HCT116 (cell line): Measurements from ENCODE around the gene KAT14. TPM values are rescaled to one million over a fixed set of nuclear protein-coding genes. Genes with fewer than 3 reads are reported as not detected.

Source experiments
- ATAC-seq: fragments of 200-7000 bp; cut with Tn5 transposase; 2 replicates; pipeline ENCODE4 v1.9.1; 2020; ENCODE audit warnings: mild to moderate bottlenecking, moderate library complexity
- BruUV-seq: library from RNA; stranded (reverse); fragments of 400-500 nt; replicated peaks from 2 replicates; lab custom pipeline; 2021; lab: Mats Ljungman, UMichigan
- CTCF ChIA-PET: fragments of 300-600 bp; sonication (Branson Sonifier 250); formaldehyde crosslinking; loops from one replicate; lab custom pipeline; 2021; ENCODE audit warnings: antibody characterized with exemption; lab: Charles Lee
- POLR2A ChIA-PET: fragments of 300-600, 350-600 bp; sonication (Branson Sonifier 250); formaldehyde crosslinking; loops from one replicate; lab custom pipeline; 2021; ENCODE audit warnings: antibody characterized with exemption; lab: Charles Lee
- RAD21 ChIA-PET, 2 experiments: fragments of 300-600 bp; sonication (Branson Sonifier 250); formaldehyde crosslinking; loops; one replicate each; lab custom pipeline; 2023; ENCODE audit warnings: low total read pairs in 2 of 2; ENCODE audit not compliant: uncharacterized antibody in 2 of 2, unreplicated experiment in 2 of 2, low non-redundant PET in 1 of 2; lab: Charles Lee
- DNase-seq: peaks from one replicate; pipeline ENCODE4 v3.0.0-alpha.2; 2010; ENCODE audit warnings: low read depth, low spot score
- H2AFZ ChIP-seq: fragments of 200-600 bp; shearing (Covaris generic), sonication (generic); 2 replicates; pipeline ENCODE4 v1.6.1; 2017; ENCODE audit warnings: low read depth, mixed run types, mixed read lengths, antibody characterized with exemption, low read length; ENCODE audit not compliant: poor library complexity, severe bottlenecking
- H3K27ac ChIP-seq: 2 replicates; pipeline ENCODE4 v1.5.1; 2012; ENCODE audit warnings: low read depth, low read length
- H3K27me3 ChIP-seq: fragments of 200-600 bp; sonication (generic); 2 replicates; pipeline ENCODE4 v1.6.1; 2016; ENCODE audit warnings: mixed run types, low read length, mixed read lengths; ENCODE audit not compliant: insufficient read depth
- H3K36me3 ChIP-seq, 2 experiments: fragments of 200-500 bp in 1 of 2; fragments of 200-600 bp in 1 of 2; sonication (Bioruptor generic) in 1 of 2; sonication (generic) in 1 of 2; 2 replicates each; pipeline versions ENCODE4 v1.5.1 to v1.6.1; 2014 to 2016; ENCODE audit warnings: low read length in 2 of 2, inconsistent platforms in 1 of 2, mixed read lengths in 1 of 2, mixed run types in 1 of 2; ENCODE audit not compliant: insufficient read depth in 2 of 2, control insufficient read depth in 1 of 2
- H3K4me1 ChIP-seq, 2 experiments: fragments of 200-600 bp in 1 of 2; sonication (generic) in 1 of 2; 2 replicates each; pipeline versions ENCODE4 v1.5.1 to v1.6.1; 2012 to 2017; ENCODE audit warnings: low read length in 2 of 2, inconsistent platforms in 1 of 2, mild to moderate bottlenecking in 1 of 2, mixed read lengths in 1 of 2, mixed run types in 1 of 2, moderate library complexity in 1 of 2; ENCODE audit not compliant: insufficient read depth in 2 of 2, control insufficient read depth in 1 of 2
- H3K4me2 ChIP-seq: fragments of 200-600 bp; sonication (generic); 2 replicates; pipeline ENCODE4 v1.6.1; 2017; ENCODE audit warnings: mixed run types, low read length, mixed read lengths
- H3K4me3 ChIP-seq, 2 experiments: fragments of 200-600 bp in 1 of 2; sonication (generic) in 1 of 2; replicated peaks in 1 of 2; 2 replicates each; pipeline ENCODE4 v1.5.1; 2011 to 2016; ENCODE audit warnings: low read length in 2 of 2, control low read depth in 1 of 2, low read depth in 1 of 2, mild to moderate bottlenecking in 1 of 2, mixed read lengths in 1 of 2, mixed run types in 1 of 2
- H3K79me2 ChIP-seq: fragments of 200-600 bp; sonication (generic); 2 replicates; pipeline ENCODE4 v1.6.1; 2017; ENCODE audit warnings: mild to moderate bottlenecking, mixed run types, low read length, moderate library complexity, mixed read lengths; ENCODE audit not compliant: insufficient read depth
- H3K9ac ChIP-seq: fragments of 200-600 bp; sonication (generic); 2 replicates; pipeline ENCODE4 v1.6.1; 2016; ENCODE audit warnings: low read length, mixed read lengths
- H3K9me2 ChIP-seq: fragments of 200-600 bp; sonication (generic), shearing (Covaris generic); 2 replicates; pipeline ENCODE4 v1.6.1; 2017; ENCODE audit warnings: mixed run types, mild to moderate bottlenecking, moderate library complexity; ENCODE audit not compliant: insufficient read depth
- H3K9me3 ChIP-seq, 2 experiments: fragments of 200-500 bp in 1 of 2; fragments of 200-600 bp in 1 of 2; sonication (Bioruptor generic) in 1 of 2; sonication (generic) in 1 of 2; 2 replicates each; pipeline ENCODE4 v1.6.1; 2014 to 2017; ENCODE audit warnings: low read length in 2 of 2, mixed read lengths in 2 of 2, inconsistent platforms in 1 of 2, low read depth in 1 of 2, mild to moderate bottlenecking in 1 of 2, mixed run types in 1 of 2, moderate library complexity in 1 of 2; ENCODE audit not compliant: control insufficient read depth in 1 of 2, insufficient read depth in 1 of 2
- H4K20me1 ChIP-seq: fragments of 200-600 bp; sonication (generic), shearing (Covaris generic); 2 replicates; pipeline ENCODE4 v1.6.1; 2017; ENCODE audit warnings: mixed run types, mild to moderate bottlenecking, moderate library complexity; ENCODE audit not compliant: insufficient read depth
- ATF3 ChIP-seq: IDR thresholded peaks from 2 replicates; pipeline ENCODE4 v1.6.1; 2012
- EGR1 ChIP-seq: IDR thresholded peaks from 2 replicates; pipeline ENCODE4 v1.6.1; 2012; ENCODE audit warnings: low read depth
- EZH2phosphoT487 ChIP-seq: fragments of 200-600 bp; IDR thresholded peaks from 2 replicates; pipeline ENCODE4 v1.6.1; 2018; ENCODE audit warnings: antibody characterized with exemption, borderline replicate concordance
- FOSL1 ChIP-seq: IDR thresholded peaks from 2 replicates; pipeline ENCODE4 v1.6.1; 2012; ENCODE audit warnings: low read depth
- MAX ChIP-seq: IDR thresholded peaks from 2 replicates; pipeline ENCODE4 v1.6.1; 2012
- SIN3A ChIP-seq: IDR thresholded peaks from 2 replicates; pipeline ENCODE4 v1.6.1; 2012; ENCODE audit warnings: low read depth
- SRF ChIP-seq: IDR thresholded peaks from 2 replicates; pipeline ENCODE4 v1.6.1; 2012; ENCODE audit warnings: low read depth
- YY1 ChIP-seq: IDR thresholded peaks from 2 replicates; pipeline ENCODE4 v1.6.1; 2011; ENCODE audit warnings: low read length, low read depth, moderate library complexity, mild to moderate bottlenecking; ENCODE audit not compliant: insufficient replicate concordance; ENCODE audit errors: extremely low read depth
- ZFX ChIP-seq: fragments of 450-650 bp; IDR thresholded peaks from 2 replicates; pipeline ENCODE4 v1.6.1; 2017
- ZNF274 ChIP-seq: fragments of 200-500 bp; sonication (Bioruptor generic); IDR thresholded peaks from 2 replicates; pipeline ENCODE4 v1.6.1; 2014; ENCODE audit warnings: mild to moderate bottlenecking, low read depth, low read length, inconsistent platforms
- intact Hi-C: fragments of 100-400 bp; cut with micrococcal nuclease; formaldehyde crosslinking; loops from 2 replicates; pipeline ENCODE4 v1.10.0; 2022
- total RNA-seq: library from RNA; stranded (reverse); gene quantifications from one replicate; pipeline ENCODE4 v1.2.1, GENCODE V29; 2021; ENCODE audit not compliant: unreplicated experiment

Gene KAT14
- total RNA-seq, 1 experiment from 2014 or later, result 11.4 TPM

DNA sequence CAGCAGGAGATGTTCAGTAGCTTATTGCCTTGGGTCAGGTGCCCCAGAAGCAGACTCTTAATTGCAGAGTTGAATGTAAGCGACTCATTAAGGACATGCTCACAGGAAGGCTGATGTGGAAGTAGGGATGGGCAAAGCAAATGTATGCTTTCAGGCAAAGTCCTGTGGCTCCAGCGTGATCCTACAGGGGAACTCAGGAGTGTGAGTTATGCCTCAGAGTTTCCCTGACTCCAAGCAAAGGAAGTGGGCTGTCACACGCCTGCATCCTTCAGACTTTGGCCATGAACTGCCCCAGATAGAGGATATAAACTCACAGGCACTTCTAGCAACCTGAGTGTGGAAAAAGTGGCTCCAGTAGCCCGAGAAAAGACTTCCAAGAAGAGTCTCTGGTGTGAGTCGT is 85.7 kb downstream of the KAT14 start:
- Histone ChIP-seq H3K9me3 (no peaks in the 10 kb centered on the region), H3K79me2 (no peaks in the 10 kb centered on the region), H2AFZ (no peak overlapping the region), H3K4me1 (peaks cover 14 to 21% of the 10 kb centered on the region in 2 experiments), H3K27me3 (no peaks in the 10 kb centered on the region), H3K9me2 (no peaks in the 10 kb centered on the region), H3K27ac (no peak overlapping the region), H3K9ac (no peak overlapping the region), H4K20me1 (no peaks in the 10 kb centered on the region), H3K4me2 (no peak overlapping the region), H3K4me3 (no peak overlapping the region), H3K36me3 (no peaks in the 10 kb centered on the region)
- ATAC-seq, result no peak
- BruUV-seq, result no TSS peak
- ChIA-PET CTCF (no interaction called here), POLR2A (no interaction called here), RAD21 (no interaction called here)
- TF ChIP-seq ZFX, result no peak
- no peak for TF ChIP-seq EZH2phosphoT487
- no peak for TF ChIP-seq ATF3
- TF ChIP-seq MAX, result no peak
- no peak for TF ChIP-seq YY1
- no peak for TF ChIP-seq SIN3A
- no peak for TF ChIP-seq EGR1
- no peak for TF ChIP-seq ZNF274
- intact Hi-C loops, result no loop called here
- no peak for DNase-seq

DNA sequence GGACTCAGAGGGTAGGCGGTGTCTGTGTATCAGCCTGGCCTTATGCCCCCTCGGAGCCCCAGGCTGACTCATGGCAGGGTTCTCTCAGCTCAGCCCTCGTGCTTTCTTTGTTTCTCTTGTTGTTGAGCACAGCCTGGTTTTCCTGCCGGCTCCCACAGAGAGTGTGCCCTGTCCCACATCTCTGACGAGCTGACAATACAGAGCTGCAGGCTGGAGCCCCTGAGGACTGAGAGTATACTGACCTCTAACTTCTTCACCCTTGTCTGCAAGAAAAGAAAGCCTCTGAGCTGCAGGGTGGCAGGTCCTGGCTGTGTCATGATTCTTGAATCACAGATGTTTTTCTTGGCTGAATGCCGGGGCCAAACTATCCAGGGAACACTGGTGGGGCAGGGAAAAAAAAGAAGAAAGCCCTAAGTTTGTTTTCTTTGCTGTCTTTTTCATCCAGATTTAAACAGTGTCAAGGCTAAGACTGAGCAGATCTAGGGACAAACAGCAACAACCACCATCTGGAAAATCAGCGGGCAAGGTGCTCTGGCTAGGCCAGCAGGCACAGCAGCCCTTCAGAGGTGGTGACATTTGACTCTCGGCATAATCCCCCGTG is 87.4 kb downstream of the KAT14 start:
- H3K27ac ChIP-seq, result peak overlapping the region; percentile 30
- peak; percentile 12 for DNase-seq
- H3K4me1 ChIP-seq, result peaks cover 14 to 21% of the 10 kb centered on the region in 2 experiments
- H3K36me3 ChIP-seq, result no peaks in the 10 kb centered on the region
- peak; percentile 80 for ATAC-seq
- no peaks in the 10 kb centered on the region for H3K9me2 ChIP-seq
- CTCF ChIA-PET, result no interaction called here
- H4K20me1 ChIP-seq, result no peaks in the 10 kb centered on the region
- POLR2A ChIA-PET, result no interaction called here
- no peaks in the 10 kb centered on the region for H3K79me2 ChIP-seq
- BruUV-seq, result no TSS peak
- peak overlapping the region; percentile 74 for H3K4me2 ChIP-seq
- RAD21 ChIA-PET, result no interaction called here
- intact Hi-C loops, result no loop called here
- H3K4me3 ChIP-seq, result 0 out of 4 replicates have a peak overlapping the region, but pooled peaks of 1 of the 2 experiments have one; percentile 16
- TF ChIP-seq MAX (0 out of 2 replicates have a peak, but pooled peaks have one; percentile 43), SRF (no peak), FOSL1 (peak; percentile 34; the same call in 1 of the 2 replicates)
- TF ChIP-seq, all 23 proteins: peak for 2
- H3K9me3 ChIP-seq, result no peaks in the 10 kb centered on the region
- H3K9ac ChIP-seq, result no peak overlapping the region
- H3K27me3 ChIP-seq, result no peaks in the 10 kb centered on the region
- H2AFZ ChIP-seq, result no peak overlapping the region
